ENCODE results near the gene TULP4. TPM values are rescaled to one million over a fixed set of nuclear protein-coding genes. Genes with fewer than 3 reads are reported as not detected.
"Not testable (repeated sequence)": the region's sequence is repeated elsewhere in the genome, so short reads cannot be mapped to it uniquely, and the experiment has no call there.

The TULP4 gene
- total RNA-seq, 1 donor from 2014 or later, result 29.9 TPM

GRCh38 chr6:158519761-158520160 is 207.5 kb downstream of the TULP4 start:
- intact Hi-C loops (cut with micrococcal nuclease), result no loop called here

GRCh38 chr6:158520975-158521374 is 208.7 kb downstream of the TULP4 start:
- intact Hi-C loops (cut with micrococcal nuclease), result not testable (repeated sequence)

GRCh38 chr6:158521759-158522158 is 209.5 kb downstream of the TULP4 start:
- intact Hi-C loops (cut with micrococcal nuclease), result no loop called here

GRCh38 chr6:158522616-158523015 is 210.4 kb downstream of the TULP4 start:
- intact Hi-C loops (cut with micrococcal nuclease), result no loop called here

GRCh38 chr6:158524311-158524710 is 212.0 kb downstream of the TULP4 start:
- intact Hi-C loops (cut with micrococcal nuclease), result no loop called here

GRCh38 chr6:158527858-158528257 is 215.6 kb downstream of the TULP4 start:
- intact Hi-C loops (cut with micrococcal nuclease), result not testable (repeated sequence)

- intact Hi-C loops (cut with micrococcal nuclease), result no loop called here
Measured at GRCh38 chr6:158528826-158529225, 216.6 kb downstream of the TULP4 start.

- intact Hi-C loops (cut with micrococcal nuclease), result no loop called here
Measured at GRCh38 chr6:158529629-158530028, 217.4 kb downstream of the TULP4 start.

- intact Hi-C loops (cut with micrococcal nuclease), result no loop called here
Measured at GRCh38 chr6:158531566-158531965, 219.3 kb downstream of the TULP4 start.

- intact Hi-C loops (cut with micrococcal nuclease), result no loop called here
Measured at GRCh38 chr6:158531970-158532369, 219.7 kb downstream of the TULP4 start.

GRCh38 chr6:158536084-158536890 is 224.0 kb downstream of the TULP4 start:
- intact Hi-C loops (cut with micrococcal nuclease), result loop anchor here (1.0 kb wide), 1 partner anchor 23 kb away; no protein-coding TSS in a partner anchor

GRCh38 chr6:158536891-158537798 is 224.9 kb downstream of the TULP4 start:
- intact Hi-C loops (cut with micrococcal nuclease), result loop anchor here (1.0 kb wide), 1 partner anchor 22 kb away; no protein-coding TSS in a partner anchor

- intact Hi-C loops (cut with micrococcal nuclease), result no loop called here
Measured at GRCh38 chr6:158538741-158539140, 226.5 kb downstream of the TULP4 start.

GRCh38 chr6:158539413-158539812 is 227.1 kb downstream of the TULP4 start:
- intact Hi-C loops (cut with micrococcal nuclease), result no loop called here

GRCh38 chr6:158539881-158540280 is 227.6 kb downstream of the TULP4 start:
- intact Hi-C loops (cut with micrococcal nuclease), result no loop called here

- intact Hi-C loops (cut with micrococcal nuclease), result no loop called here
Measured at GRCh38 chr6:158543606-158544185, 231.4 kb downstream of the TULP4 start.

GRCh38 chr6:158544428-158544827 is 232.2 kb downstream of the TULP4 start:
- intact Hi-C loops (cut with micrococcal nuclease), result no loop called here

- intact Hi-C loops (cut with micrococcal nuclease), result no loop called here
Measured at GRCh38 chr6:158545043-158545966, 233.0 kb downstream of the TULP4 start.

GRCh38 chr6:158548418-158549161 is 236.3 kb downstream of the TULP4 start:
- intact Hi-C loops (cut with micrococcal nuclease), result no loop called here
